ENCODE measurements around the gene NRCAM. TPM values are rescaled to one million over a fixed set of nuclear protein-coding genes. Genes with fewer than 3 reads are reported as not detected.
"Not testable (repeated sequence)": the region's sequence is repeated elsewhere in the genome, so short reads cannot be mapped to it uniquely, and the experiment has no call there.

Gene NRCAM
- polyA plus RNA-seq, 3 donors, result not detected

DNA sequence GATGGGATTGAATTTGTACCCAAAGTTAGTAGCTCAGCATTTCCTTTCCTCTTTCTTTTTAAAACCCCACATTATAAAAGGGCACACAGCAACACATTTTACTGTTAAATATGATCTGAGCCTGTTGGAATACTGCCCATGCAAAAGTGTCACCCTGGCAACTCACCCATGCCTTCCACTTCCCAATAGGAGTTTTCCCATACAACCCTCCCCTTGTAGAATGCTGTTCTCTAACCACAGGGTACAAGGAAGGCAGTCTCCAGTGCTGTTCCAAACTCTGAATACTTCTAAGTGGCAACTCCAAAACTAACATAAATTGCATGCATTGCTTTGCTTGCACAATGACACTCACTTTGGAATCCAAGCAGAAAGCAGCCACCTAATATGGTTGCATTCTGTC lies 60.8 kb downstream of the NRCAM start:
- H3K27ac ChIP-seq (ENCODE audit: low read depth in 1 of 2, low read length in 2 of 2), result no peak overlapping the region
- intact Hi-C loops (cut with micrococcal nuclease), result no loop called here
- no peak overlapping the region for H3K9ac ChIP-seq (ENCODE audit: insufficient read depth, low read length, poor library complexity, severe bottlenecking)
- TF ChIP-seq, protein P1, sequence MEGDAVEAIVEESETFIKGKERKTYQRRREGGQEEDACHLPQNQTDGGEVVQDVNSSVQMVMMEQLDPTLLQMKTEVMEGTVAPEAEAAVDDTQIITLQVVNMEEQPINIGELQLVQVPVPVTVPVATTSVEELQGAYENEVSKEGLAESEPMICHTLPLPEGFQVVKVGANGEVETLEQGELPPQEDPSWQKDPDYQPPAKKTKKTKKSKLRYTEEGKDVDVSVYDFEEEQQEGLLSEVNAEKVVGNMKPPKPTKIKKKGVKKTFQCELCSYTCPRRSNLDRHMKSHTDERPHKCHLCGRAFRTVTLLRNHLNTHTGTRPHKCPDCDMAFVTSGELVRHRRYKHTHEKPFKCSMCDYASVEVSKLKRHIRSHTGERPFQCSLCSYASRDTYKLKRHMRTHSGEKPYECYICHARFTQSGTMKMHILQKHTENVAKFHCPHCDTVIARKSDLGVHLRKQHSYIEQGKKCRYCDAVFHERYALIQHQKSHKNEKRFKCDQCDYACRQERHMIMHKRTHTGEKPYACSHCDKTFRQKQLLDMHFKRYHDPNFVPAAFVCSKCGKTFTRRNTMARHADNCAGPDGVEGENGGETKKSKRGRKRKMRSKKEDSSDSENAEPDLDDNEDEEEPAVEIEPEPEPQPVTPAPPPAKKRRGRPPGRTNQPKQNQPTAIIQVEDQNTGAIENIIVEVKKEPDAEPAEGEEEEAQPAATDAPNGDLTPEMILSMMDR (IDR thresholded peaks at IDR 0.05), result no peak
- H3K9me3 Mint-ChIP-seq, result peaks cover 0 to 5% (median 2%) of the 10 kb centered on the region in 7 donors
- DNase-seq, result no peak
- H2AFZ ChIP-seq (ENCODE audit: insufficient read depth, low read depth, low read length, poor library complexity, severe bottlenecking), result no peak overlapping the region
- H3K27me3 ChIP-seq (ENCODE audit: control insufficient read depth in 2 of 2, insufficient read depth in 2 of 2, low read length in 2 of 2), result no peaks in the 10 kb centered on the region
- H3K79me2 ChIP-seq (ENCODE audit: insufficient read depth, low read length), result no peaks in the 10 kb centered on the region
- H3K36me3 ChIP-seq (replicated peaks in 1 of 2; ENCODE audit: control insufficient read depth in 1 of 2, insufficient read depth in 2 of 2, low read length in 2 of 2), result no peaks in the 10 kb centered on the region
- peaks cover 3 to 27% (median 8%) of the 10 kb centered on the region in 3 donors for H3K27me3 Mint-ChIP-seq (ENCODE audit: low read depth in 3 of 3)
- H3K4me1 ChIP-seq (ENCODE audit: control insufficient read depth in 1 of 2, insufficient read depth in 2 of 2, low read length in 2 of 2), result no peaks in the 10 kb centered on the region
- no peak overlapping the region for H3K4me3 ChIP-seq (replicated peaks in 1 of 3; ENCODE audit: low read depth in 2 of 3, low read length in 3 of 3)
- H4K20me1 ChIP-seq (ENCODE audit: insufficient read depth, low read length), result no peaks in the 10 kb centered on the region
- H3K27ac Mint-ChIP-seq, result no peak overlapping the region
- H3K9me3 ChIP-seq (replicated peaks in 1 of 2; ENCODE audit: control insufficient read depth in 1 of 2, insufficient read depth in 1 of 2, low read length in 2 of 2), result no peaks in the 10 kb centered on the region
- no peaks in the 10 kb centered on the region for H3K4me1 Mint-ChIP-seq
- no peak overlapping the region for H3K4me2 ChIP-seq (replicated peaks; ENCODE audit: extremely low read depth, low read length, poor library complexity, severe bottlenecking)
- no peak overlapping the region for H3K4me3 Mint-ChIP-seq
- H3K36me3 Mint-ChIP-seq, result no peaks in the 10 kb centered on the region

DNA sequence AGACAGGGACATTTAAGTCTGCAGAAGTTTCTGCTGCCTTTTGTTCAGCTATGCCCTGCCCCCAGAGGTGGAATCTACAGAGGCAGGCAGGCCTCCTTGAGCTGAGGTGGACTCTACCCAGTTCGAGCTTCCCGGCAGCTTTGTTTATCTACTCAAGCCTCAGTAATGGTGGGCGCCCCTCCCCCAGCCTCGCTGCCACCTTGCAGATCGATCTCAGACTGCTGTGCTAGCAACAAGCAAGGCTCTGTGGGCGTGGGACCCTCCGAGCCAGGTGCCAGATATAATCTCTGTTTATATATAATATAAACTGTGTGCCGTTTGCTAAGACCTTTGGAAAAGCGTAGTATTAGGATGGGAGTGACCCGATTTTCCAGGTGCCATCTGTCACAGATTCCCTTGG lies 63.1 kb downstream of the NRCAM start:
- H3K9me3 Mint-ChIP-seq, result peaks cover 0 to 13% (median 2%) of the 10 kb centered on the region in 7 donors
- H3K36me3 ChIP-seq (replicated peaks in 1 of 2; ENCODE audit: control insufficient read depth in 1 of 2, insufficient read depth in 2 of 2, low read length in 2 of 2); H3K9me3 ChIP-seq (replicated peaks in 1 of 2; ENCODE audit: control insufficient read depth in 1 of 2, insufficient read depth in 1 of 2, low read length in 2 of 2); H3K4me1 Mint-ChIP-seq; H3K4me3 Mint-ChIP-seq; H3K4me3 ChIP-seq (replicated peaks in 1 of 3; ENCODE audit: low read depth in 2 of 3, low read length in 3 of 3); H3K9ac ChIP-seq (ENCODE audit: insufficient read depth, low read length, poor library complexity, severe bottlenecking); intact Hi-C loops (cut with micrococcal nuclease); DNase-seq; H3K27ac ChIP-seq (ENCODE audit: low read depth in 1 of 2, low read length in 2 of 2); H4K20me1 ChIP-seq (ENCODE audit: insufficient read depth, low read length); H3K4me2 ChIP-seq (replicated peaks; ENCODE audit: extremely low read depth, low read length, poor library complexity, severe bottlenecking); H3K4me1 ChIP-seq (ENCODE audit: control insufficient read depth in 1 of 2, insufficient read depth in 2 of 2, low read length in 2 of 2); H2AFZ ChIP-seq (ENCODE audit: insufficient read depth, low read depth, low read length, poor library complexity, severe bottlenecking); H3K27me3 ChIP-seq (ENCODE audit: control insufficient read depth in 2 of 2, insufficient read depth in 2 of 2, low read length in 2 of 2); H3K36me3 Mint-ChIP-seq; H3K27ac Mint-ChIP-seq; H3K79me2 ChIP-seq (ENCODE audit: insufficient read depth, low read length): not testable (repeated sequence)
- H3K27me3 Mint-ChIP-seq (ENCODE audit: low read depth in 3 of 3), result peaks cover 0 to 12% (median 5%) of the 10 kb centered on the region in 3 donors
- 72% methylated on average over 2 of the region's 10 CpGs for WGBS (ENCODE audit: insufficient coverage)

DNA sequence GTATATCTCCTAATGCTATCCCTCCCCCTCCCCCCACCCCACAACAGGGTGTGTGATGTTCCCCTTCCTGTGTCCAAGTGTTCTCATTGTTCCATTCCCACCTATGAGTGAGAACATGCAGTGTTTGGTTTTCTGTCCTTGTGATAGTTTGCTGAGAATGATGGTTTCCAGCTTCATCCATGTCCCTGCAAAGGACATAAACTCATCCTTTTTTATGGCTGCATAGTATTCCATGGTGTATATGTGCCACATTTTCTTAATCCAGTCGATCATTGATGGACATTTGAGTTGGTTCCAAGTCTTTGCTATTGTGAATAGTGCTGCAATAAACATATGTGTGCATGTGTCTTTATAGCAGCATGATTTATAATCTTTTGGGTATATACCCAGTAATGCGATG lies 68.5 kb downstream of the NRCAM start:
- H3K4me3 Mint-ChIP-seq; H3K9ac ChIP-seq (ENCODE audit: insufficient read depth, low read length, poor library complexity, severe bottlenecking); H3K4me3 ChIP-seq (replicated peaks in 1 of 3; ENCODE audit: low read depth in 2 of 3, low read length in 3 of 3); H3K9me3 Mint-ChIP-seq; H3K4me1 ChIP-seq (ENCODE audit: control insufficient read depth in 1 of 2, insufficient read depth in 2 of 2, low read length in 2 of 2); H3K27ac Mint-ChIP-seq; H3K27me3 ChIP-seq (ENCODE audit: control insufficient read depth in 2 of 2, insufficient read depth in 2 of 2, low read length in 2 of 2); H3K36me3 Mint-ChIP-seq; H2AFZ ChIP-seq (ENCODE audit: insufficient read depth, low read depth, low read length, poor library complexity, severe bottlenecking); intact Hi-C loops (cut with micrococcal nuclease); H3K79me2 ChIP-seq (ENCODE audit: insufficient read depth, low read length); H3K4me2 ChIP-seq (replicated peaks; ENCODE audit: extremely low read depth, low read length, poor library complexity, severe bottlenecking); H3K27ac ChIP-seq (ENCODE audit: low read depth in 1 of 2, low read length in 2 of 2); H3K27me3 Mint-ChIP-seq (ENCODE audit: low read depth in 3 of 3); H4K20me1 ChIP-seq (ENCODE audit: insufficient read depth, low read length); H3K36me3 ChIP-seq (replicated peaks in 1 of 2; ENCODE audit: control insufficient read depth in 1 of 2, insufficient read depth in 2 of 2, low read length in 2 of 2); H3K4me1 Mint-ChIP-seq; H3K9me3 ChIP-seq (replicated peaks in 1 of 2; ENCODE audit: control insufficient read depth in 1 of 2, insufficient read depth in 1 of 2, low read length in 2 of 2); DNase-seq: not testable (repeated sequence)
- WGBS (ENCODE audit: insufficient coverage), result no CpG with 5 or more reads among the region's 2 CpGs

All from CD14-positive monocyte (primary cell).